GM23248 (cell line): Measurements from ENCODE around the gene TEX26.

Experiments
- EZH2 ChIP-seq: fragments of 200-600 bp; sonication (generic); IDR thresholded peaks from 2 replicates; pipeline ENCODE4 v1.6.1; 2018; ENCODE audit warnings: antibody characterized with exemption, mild to moderate bottlenecking; ENCODE audit not compliant: insufficient read depth, poor library complexity, severe bottlenecking
- EZH2phosphoT487 ChIP-seq: fragments of 200-600 bp; sonication (generic); IDR thresholded peaks from 2 replicates; pipeline ENCODE4 v1.6.1; 2018; ENCODE audit warnings: antibody characterized with exemption, moderate library complexity, mild to moderate bottlenecking, low read depth; ENCODE audit not compliant: insufficient read depth

DNA sequence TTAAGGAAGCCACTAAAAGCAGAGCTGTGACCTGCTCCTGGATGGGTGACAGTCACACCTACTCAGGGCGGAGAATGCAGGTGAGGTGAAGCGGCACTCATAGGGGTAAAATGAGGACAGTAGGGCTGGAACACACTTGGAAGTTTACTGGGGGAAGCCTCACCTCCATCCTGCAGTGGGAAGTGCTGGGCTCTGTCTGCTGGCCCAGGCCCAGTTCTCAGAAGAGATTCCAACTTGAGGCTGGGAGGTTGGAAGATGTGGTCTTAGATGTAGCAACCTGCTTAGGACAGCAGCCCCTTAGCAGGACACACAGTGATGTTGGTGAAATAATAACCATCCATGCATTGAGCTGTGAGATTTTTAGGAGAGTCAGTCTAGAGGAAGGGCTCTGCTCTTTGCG is 21.8 kb upstream of the TEX26 start:
- TF ChIP-seq EZH2 (no peak), EZH2phosphoT487 (no peak)
